ENCODE measurements around the gene TAB2. TPM values are rescaled to one million over a fixed set of nuclear protein-coding genes. Genes with fewer than 3 reads are reported as not detected.

The TAB2 gene
- total and polyA plus RNA-seq, 2 experiments from 2014 or later, result 14.2 to 51.9 TPM

- H3K4me3 ChIP-seq, result no peak overlapping the region
- H3K27me3 ChIP-seq, result no peaks in the 10 kb centered on the region
- H3K4me1 ChIP-seq (ENCODE audit: insufficient read depth), result no peaks in the 10 kb centered on the region
- TF ChIP-seq CTCF (IDR thresholded peaks at IDR 0.05; ENCODE audit: poor library complexity), result no peak
- TF ChIP-seq EZH2 (IDR thresholded peaks at IDR 0.05; ENCODE audit: borderline replicate concordance), result no peak
- TF ChIP-seq EZH2phosphoT487 (IDR thresholded peaks at IDR 0.05; ENCODE audit: low read depth, severe bottlenecking, unreplicated experiment), result no peak
- H4K20me1 ChIP-seq (ENCODE audit: insufficient read depth, poor library complexity, severe bottlenecking), result no peaks in the 10 kb centered on the region
- no peak overlapping the region for H3K27ac ChIP-seq
- H3K9me3 ChIP-seq (ENCODE audit: low read depth), result no peaks in the 10 kb centered on the region
- H2AFZ ChIP-seq, result no peak overlapping the region
- H3K4me2 ChIP-seq, result no peak overlapping the region
- no peaks in the 10 kb centered on the region for H3K79me2 ChIP-seq
- DNase-seq (ENCODE audit: low spot score), result no peak
- H3K9me2 ChIP-seq (replicated peaks; ENCODE audit: insufficient read depth), result no peaks in the 10 kb centered on the region
- 98% methylated on average over 4 of the region's 4 CpGs for WGBS (ENCODE audit: low lambda C conversion rate, missing lambda C conversion rate)
- no peaks in the 10 kb centered on the region for H3K36me3 ChIP-seq (replicated peaks; ENCODE audit: insufficient read depth, low read depth)
These were observed 96.5 kb downstream of the TAB2 start for GRCh38 chr6:149414009-149414408.

GRCh38 chr6:149414821-149415220 is 97.3 kb downstream of the TAB2 start:
- Histone ChIP-seq H3K4me1 (ENCODE audit: insufficient read depth) (no peaks in the 10 kb centered on the region), H3K79me2 (no peaks in the 10 kb centered on the region), H3K27ac (no peak overlapping the region), H3K27me3 (no peaks in the 10 kb centered on the region), H3K9me3 (ENCODE audit: low read depth) (no peaks in the 10 kb centered on the region), H3K4me2 (no peak overlapping the region), H3K9me2 (replicated peaks; ENCODE audit: insufficient read depth) (no peaks in the 10 kb centered on the region), H2AFZ (no peak overlapping the region), H4K20me1 (ENCODE audit: insufficient read depth, poor library complexity, severe bottlenecking) (no peaks in the 10 kb centered on the region), H3K4me3 (no peak overlapping the region), H3K36me3 (replicated peaks; ENCODE audit: insufficient read depth, low read depth) (no peaks in the 10 kb centered on the region)
- no peak for TF ChIP-seq EZH2 (IDR thresholded peaks at IDR 0.05; ENCODE audit: borderline replicate concordance)
- TF ChIP-seq CTCF (IDR thresholded peaks at IDR 0.05; ENCODE audit: poor library complexity), result no peak
- no peak for TF ChIP-seq EZH2phosphoT487 (IDR thresholded peaks at IDR 0.05; ENCODE audit: low read depth, severe bottlenecking, unreplicated experiment)
- DNase-seq (ENCODE audit: low spot score), result no peak
- WGBS (ENCODE audit: low lambda C conversion rate, missing lambda C conversion rate), result 96% methylated on average over 4 of the region's 4 CpGs

GRCh38 chr6:149419696-149420404 is 102.3 kb downstream of the TAB2 start:
- no peaks in the 10 kb centered on the region for H3K79me2 ChIP-seq
- no peak overlapping the region for H3K4me2 ChIP-seq
- no peaks in the 10 kb centered on the region for H3K27me3 ChIP-seq
- 92% methylated on average over 13 of the region's 13 CpGs for WGBS (ENCODE audit: low lambda C conversion rate, missing lambda C conversion rate)
- peaks cover 6% of the 10 kb centered on the region for H3K4me1 ChIP-seq (ENCODE audit: insufficient read depth)
- no peak overlapping the region for H3K27ac ChIP-seq
- no peaks in the 10 kb centered on the region for H3K36me3 ChIP-seq (replicated peaks; ENCODE audit: insufficient read depth, low read depth)
- H3K4me3 ChIP-seq, result no peak overlapping the region
- no peaks in the 10 kb centered on the region for H3K9me3 ChIP-seq (ENCODE audit: low read depth)
- no peaks in the 10 kb centered on the region for H3K9me2 ChIP-seq (replicated peaks; ENCODE audit: insufficient read depth)
- H2AFZ ChIP-seq, result no peak overlapping the region
- no peaks in the 10 kb centered on the region for H4K20me1 ChIP-seq (ENCODE audit: insufficient read depth, poor library complexity, severe bottlenecking)
- TF ChIP-seq EZH2phosphoT487 (IDR thresholded peaks at IDR 0.05; ENCODE audit: low read depth, severe bottlenecking, unreplicated experiment) (no peak), CTCF (IDR thresholded peaks at IDR 0.05; ENCODE audit: poor library complexity) (no peak), EZH2 (IDR thresholded peaks at IDR 0.05; ENCODE audit: borderline replicate concordance) (no peak)
- DNase-seq (ENCODE audit: low spot score), result no peak
